H1 (cell line): ENCODE results near the gene NUSAP1. TPM values are rescaled to one million over a fixed set of nuclear protein-coding genes. Genes with fewer than 3 reads are reported as not detected.

Experiments
- CTCF ChIA-PET: fragments of 300-600 bp; sonication (Branson Sonifier 250); formaldehyde crosslinking; loops from one replicate; lab custom pipeline; 2021; ENCODE audit not compliant: partially characterized antibody; lab: Charles Lee
- POLR2A ChIA-PET: fragments of 300-600 bp; sonication (Branson Sonifier 250); formaldehyde crosslinking; loops from one replicate; lab custom pipeline; 2021; ENCODE audit warnings: inconsistent platforms; ENCODE audit not compliant: partially characterized antibody; lab: Charles Lee
- DNase-seq, 2 experiments: peaks; one replicate each; pipeline versions ENCODE4 v3.0.0 to v3.0.0-alpha.2; 2010 to 2022; ENCODE audit warnings: low spot score in 2 of 2, low read depth in 1 of 2, mixed read lengths in 1 of 2
- FAIRE-seq: peaks from 2 replicates; lab custom pipeline; 2011; peaks lifted over from hg19 to GRCh38; lab: Jason Lieb, UNC
- H2AFZ ChIP-seq: 2 replicates; pipeline ENCODE4 v1.8.1; 2012; ENCODE audit warnings: low read length, inconsistent platforms
- H2AK5ac ChIP-seq: 2 replicates; pipeline ENCODE4 v1.6.1; 2013; ENCODE audit warnings: low read depth, low read length
- H2BK120ac ChIP-seq: replicated peaks from 2 replicates; pipeline ENCODE3; 2013; ENCODE audit warnings: low read depth, low read length, inconsistent platforms
- H2BK12ac ChIP-seq: 2 replicates; pipeline ENCODE4 v1.6.1; 2013; ENCODE audit warnings: low read depth, low read length
- H2BK15ac ChIP-seq: 2 replicates; pipeline ENCODE4 v1.6.1; 2013; ENCODE audit warnings: low read length
- H2BK20ac ChIP-seq: 2 replicates; pipeline ENCODE4 v1.6.1; 2013; ENCODE audit warnings: low read length
- H2BK5ac ChIP-seq: 2 replicates; pipeline ENCODE4 v1.6.1; 2013; ENCODE audit warnings: low read depth, low read length
- H3K14ac ChIP-seq: 2 replicates; pipeline ENCODE4 v1.6.1; 2013; ENCODE audit warnings: inconsistent platforms; ENCODE audit not compliant: insufficient read length
- H3K18ac ChIP-seq: 2 replicates; pipeline ENCODE4 v1.6.1; 2013; ENCODE audit warnings: low read length; ENCODE audit errors: extremely low read depth
- H3K23ac ChIP-seq: 2 replicates; pipeline ENCODE4 v1.6.1; 2013; ENCODE audit warnings: inconsistent platforms; ENCODE audit not compliant: insufficient read length
- H3K23me2 ChIP-seq: 2 replicates; pipeline ENCODE4 v1.6.1; 2013; ENCODE audit warnings: low read depth, low read length
- H3K27ac ChIP-seq: 2 replicates; pipeline ENCODE4 v1.6.1; 2011; ENCODE audit warnings: low read depth, low read length, inconsistent platforms
- H3K27me3 ChIP-seq, 4 experiments: replicated peaks in 1 of 4; 1 replicate in 1 of 4; 2 replicates in 3 of 4; pipeline versions ENCODE4 v1.6.1 to v1.8.1; 2011 to 2013; ENCODE audit warnings: low read length in 3 of 4, mild to moderate bottlenecking in 3 of 4, inconsistent platforms in 2 of 4, mixed read lengths in 2 of 4, moderate library complexity in 1 of 4; ENCODE audit not compliant: control insufficient read depth in 3 of 4, insufficient read depth in 3 of 4; ENCODE audit errors: extremely low read depth in 1 of 4
- H3K36me3 ChIP-seq, 4 experiments: 2 replicates each; pipeline versions ENCODE4 v1.6.1 to v1.8.1; 2011 to 2013; ENCODE audit warnings: mild to moderate bottlenecking in 4 of 4, low read length in 3 of 4, moderate library complexity in 2 of 4, control low read depth in 1 of 4, inconsistent platforms in 1 of 4; ENCODE audit not compliant: insufficient read depth in 4 of 4, control insufficient read depth in 2 of 4
- H3K4ac ChIP-seq: replicated peaks from 2 replicates; pipeline ENCODE3; 2013; ENCODE audit warnings: low read length, low read depth, mixed read lengths, inconsistent platforms; ENCODE audit not compliant: insufficient read length
- H3K4me1 ChIP-seq, 4 experiments: replicated peaks in 1 of 4; 1 replicate in 1 of 4; 2 replicates in 3 of 4; pipeline versions ENCODE4 v1.6.1 to v1.8.1; 2011 to 2013; ENCODE audit warnings: low read length in 3 of 4, inconsistent platforms in 2 of 4, mixed read lengths in 1 of 4; ENCODE audit not compliant: insufficient read depth in 4 of 4, control insufficient read depth in 3 of 4
- H3K4me2 ChIP-seq, 2 experiments: 2 replicates each; pipeline versions ENCODE4 v1.6.1 to v1.8.1; 2011 to 2013; ENCODE audit warnings: low read depth in 2 of 2, low read length in 2 of 2, control low read depth in 1 of 2, inconsistent platforms in 1 of 2, mild to moderate bottlenecking in 1 of 2; ENCODE audit not compliant: insufficient read depth in 1 of 2
- H3K4me3 ChIP-seq, 4 experiments: fragments of 200-600, 300-600 bp in 1 of 4; sonication (generic), shearing (Covaris generic), sonication (Bioruptor Twin) in 1 of 4; 2 replicates each; pipeline versions ENCODE4 v1.5.1 to v1.8.1; 2011 to 2016; ENCODE audit warnings: low read length in 4 of 4, low read depth in 3 of 4, control low read depth in 2 of 4, inconsistent platforms in 2 of 4, mild to moderate bottlenecking in 2 of 4, mixed read lengths in 1 of 4, moderate library complexity in 1 of 4; ENCODE audit not compliant: insufficient read depth in 2 of 4; ENCODE audit errors: extremely low read depth in 1 of 4
- H3K56ac ChIP-seq: replicated peaks from 2 replicates; pipeline ENCODE3; 2013; ENCODE audit warnings: low read depth, mild to moderate bottlenecking, mixed read lengths, low read length, inconsistent platforms; ENCODE audit not compliant: insufficient read length
- H3K79me1 ChIP-seq: 2 replicates; pipeline ENCODE4 v1.6.1; 2013; ENCODE audit warnings: low read depth, low read length, control low read depth
- H3K79me2 ChIP-seq, 2 experiments: 2 replicates each; pipeline versions ENCODE4 v1.6.1 to v1.8.1; 2012 to 2013; ENCODE audit warnings: low read length in 2 of 2, mild to moderate bottlenecking in 2 of 2, inconsistent platforms in 1 of 2; ENCODE audit not compliant: insufficient read depth in 2 of 2, control insufficient read depth in 1 of 2
- H3K9ac ChIP-seq, 4 experiments: replicated peaks in 1 of 4; 1 replicate in 1 of 4; 2 replicates in 3 of 4; pipeline versions ENCODE4 v1.6.1 to v1.8.1; 2011 to 2013; ENCODE audit warnings: low read depth in 3 of 4, low read length in 3 of 4, control low read depth in 2 of 4, mild to moderate bottlenecking in 2 of 4, moderate library complexity in 2 of 4, inconsistent platforms in 1 of 4; ENCODE audit errors: extremely low read depth in 1 of 4
- H3K9me3 ChIP-seq, 2 experiments: 2 replicates each; pipeline versions ENCODE4 v1.6.1 to v1.8.1; 2012 to 2013; ENCODE audit warnings: mild to moderate bottlenecking in 2 of 2, moderate library complexity in 2 of 2, control low read depth in 1 of 2, inconsistent platforms in 1 of 2, low read depth in 1 of 2, low read length in 1 of 2, mixed read lengths in 1 of 2; ENCODE audit not compliant: insufficient read depth in 2 of 2
- H4K20me1 ChIP-seq, 2 experiments: replicated peaks in 1 of 2; 2 replicates each; pipeline versions ENCODE3 to v1.8.1; 2011 to 2013; ENCODE audit warnings: inconsistent platforms in 2 of 2, low read length in 2 of 2, mild to moderate bottlenecking in 1 of 2; ENCODE audit not compliant: insufficient read depth in 2 of 2, control insufficient read depth in 1 of 2
- H4K5ac ChIP-seq: 2 replicates; pipeline ENCODE4 v1.6.1; 2013; ENCODE audit warnings: low read length, low read depth, mixed read lengths, inconsistent platforms; ENCODE audit not compliant: insufficient read length
- H4K8ac ChIP-seq: 2 replicates; pipeline ENCODE4 v1.8.0; 2013; ENCODE audit warnings: mild to moderate bottlenecking, moderate library complexity, low read length, inconsistent platforms; ENCODE audit not compliant: insufficient read depth; ENCODE audit errors: extremely low read depth
- H4K91ac ChIP-seq: replicated peaks from 2 replicates; pipeline ENCODE3; 2013; ENCODE audit warnings: low read length, mixed read lengths, inconsistent platforms; ENCODE audit not compliant: insufficient read length
- CBX8 ChIP-seq: fragments of 300-800, 300-1000 bp; sonication (generic); IDR thresholded peaks from 2 replicates; pipeline ENCODE4 v1.7.1; 2016; ENCODE audit warnings: low read depth, low read length, borderline replicate concordance
- TEAD4 ChIP-seq: IDR thresholded peaks from 2 replicates; pipeline ENCODE4 v1.6.1; 2012; ENCODE audit warnings: low read depth, low read length, inconsistent platforms, mixed read lengths
- WGBS, 2 experiments: shearing (Covaris generic) in 1 of 2; methylation state at CpG; one replicate each; pipeline versions ENCODE4 v1.1.6 to v1.1.7; 2013 to 2015; ENCODE audit warnings: low lambda C conversion rate in 2 of 2, mixed read lengths in 2 of 2, inconsistent platforms in 1 of 2, low coverage in 1 of 2, missing lambda C conversion rate in 1 of 2; ENCODE audit not compliant: insufficient replicate concordance in 2 of 2, insufficient coverage in 1 of 2, insufficient read length in 1 of 2; ENCODE audit errors: extremely low coverage in 1 of 2, missing lambda C conversion rate in 1 of 2; 5-methylcytosine and 5-hydroxymethylcytosine counted together
- polyA plus RNA-seq, 7 experiments: library from polyadenylated mRNA; depleted of rRNA in 3 of 7; stranded (reverse) in 5 of 7; unstranded in 2 of 7; fragments of >200 nt in 5 of 7; fragments of 200-250 nt in 2 of 7; gene quantifications; 1 replicate in 5 of 7; 2 replicates in 1 of 7; 4 replicates in 1 of 7; pipeline versions ENCODE4 v1.2.1 to v1.2.3, GENCODE V29; 2011 to 2013; ENCODE audit warnings: missing spikeins in 2 of 7, mixed read lengths in 2 of 7
- total RNA-seq: library from RNA; stranded (reverse); fragmentation: NEBNext Ultra II Directional; extraction: Animal tissue kit (Norgen Biotek cat#: 25700); gene quantifications from 2 replicates; pipeline ENCODE4 v1.2.1, GENCODE V29; 2021

Gene NUSAP1
- total and polyA plus RNA-seq, 2 of the 8 experiments (the other 6 are each of a cell fraction or from before 2014, with no cell fraction given), result 60.8 to 144 TPM

DNA sequence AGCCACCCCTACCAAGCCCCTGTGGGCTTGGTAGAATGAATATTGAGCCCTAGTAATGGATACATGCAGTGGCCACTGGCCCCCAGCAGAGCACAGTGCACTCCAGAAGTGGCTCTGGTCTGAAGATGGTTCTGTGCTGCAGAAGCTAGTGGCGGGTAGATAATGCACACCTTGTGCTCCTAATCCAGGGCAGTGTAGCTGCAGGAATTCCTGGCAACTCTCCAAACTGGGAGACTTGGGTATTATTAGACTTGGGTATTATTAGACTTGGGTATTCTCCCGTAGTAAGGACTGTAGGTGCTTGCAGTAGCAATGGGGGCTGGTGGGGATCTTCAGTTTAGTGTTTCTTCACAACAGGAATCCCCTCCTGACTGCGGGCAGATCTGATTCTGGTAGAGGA, 34.7 kb downstream of the NUSAP1 start:
- FAIRE-seq, result no peak
- Histone ChIP-seq H3K79me2 (no peaks in the 10 kb centered on the region), H3K9ac (no peak overlapping the region), H3K27ac (no peak overlapping the region), H3K23ac (no peak overlapping the region), H4K5ac (no peak overlapping the region), H3K4me3 (no peak overlapping the region), H2AFZ (no peak overlapping the region), H3K23me2 (no peaks in the 10 kb centered on the region), H3K9me3 (no peaks in the 10 kb centered on the region), H2AK5ac (no peak overlapping the region), H3K56ac (no peak overlapping the region), H2BK5ac (no peak overlapping the region), H2BK20ac (no peak overlapping the region), H3K4me1 (no peaks in the 10 kb centered on the region), H4K8ac (no peak overlapping the region), H3K4ac (no peak overlapping the region), H2BK15ac (no peak overlapping the region), H3K27me3 (no peaks in the 10 kb centered on the region), H4K20me1 (peaks cover 0 to 4% of the 10 kb centered on the region in 2 experiments), H4K91ac (no peak overlapping the region), H2BK120ac (no peak overlapping the region), H3K18ac (no peak overlapping the region), H2BK12ac (no peak overlapping the region), H3K36me3 (peaks cover 27 to 78% (median 64%) of the 10 kb centered on the region in 4 experiments), H3K79me1 (no peaks in the 10 kb centered on the region), H3K14ac (no peak overlapping the region), H3K4me2 (no peak overlapping the region)
- WGBS, 2 experiments, result 91% methylated on average over 3 of the region's 3 CpGs; no CpG with 5 or more reads in 1 of the 2 experiments
- POLR2A ChIA-PET, result interaction anchor here (1.6 kb wide), 1 partner anchor 14 kb away, joined by 5 read pairs; no protein-coding TSS in a partner anchor
- no peak for DNase-seq
- no peak for TF ChIP-seq CBX8
- TF ChIP-seq TEAD4, result no peak
- CTCF ChIA-PET, result interaction anchor here (0.9 kb wide), 1 partner anchor 17 kb away, joined by 3 read pairs; no protein-coding TSS in a partner anchor
